Activated B cell treated with CpG ODN at 0.5 μM for 24 hours (primary cell): Measurements from ENCODE around the gene EGFR. TPM values are rescaled to one million over a fixed set of nuclear protein-coding genes. Genes with fewer than 3 reads are reported as not detected.

Experiments used
- ATAC-seq: fragments of 200-7000 bp; cut with Tn5 transposase; one replicate; pipeline ENCODE4 v1.10.0; 2021; ENCODE audit warnings: low read depth, mild to moderate bottlenecking, moderate library complexity
- CTCF ChIA-PET: fragments of 350-600 bp; sonication (Branson Sonifier 250); formaldehyde crosslinking; loops from one replicate; lab custom pipeline; 2021; ENCODE audit warnings: antibody characterized with exemption; lab: Charles Lee
- POLR2A ChIA-PET: fragments of 350-600 bp; sonication (Branson Sonifier 250); formaldehyde crosslinking; loops from one replicate; lab custom pipeline; 2021; ENCODE audit warnings: antibody characterized with exemption; lab: Charles Lee
- DNase-seq: peaks from one replicate; pipeline ENCODE4 v3.0.0; 2022
- H3K27ac Mint-ChIP-seq: one replicate; pipeline ENCODE4 v1.8.0; 2020; ENCODE audit warnings: mixed read lengths
- H3K27me3 Mint-ChIP-seq: one replicate; pipeline ENCODE4 v1.8.0; 2021; ENCODE audit warnings: mixed read lengths
- H3K36me3 Mint-ChIP-seq: one replicate; pipeline ENCODE4 v1.8.0; 2021; ENCODE audit warnings: low read depth, mixed read lengths
- H3K4me1 Mint-ChIP-seq: one replicate; pipeline ENCODE4 v1.8.0; 2021; ENCODE audit warnings: mixed read lengths
- H3K4me3 Mint-ChIP-seq: one replicate; pipeline ENCODE4 v1.8.0; 2020; ENCODE audit warnings: mild to moderate bottlenecking, mixed read lengths
- H3K9me3 Mint-ChIP-seq: one replicate; pipeline ENCODE4 v1.8.0; 2020; ENCODE audit warnings: mixed read lengths
- intact Hi-C: fragments of 100-400 bp; cut with micrococcal nuclease; formaldehyde crosslinking; loops from one replicate; pipeline ENCODE4 v1.15.1; 2024
- total RNA-seq: library from RNA; stranded (reverse); gene quantifications from 2 replicates; pipeline ENCODE4 v1.2.3, GENCODE V29; 2022
- TF ChIP-seq, protein P1 (sequence below): fragments of 200-600 bp; IDR thresholded peaks from one replicate; pipeline ENCODE4 v1.8.0; 2022; ENCODE audit warnings: antibody characterized with exemption, mild to moderate bottlenecking

The EGFR gene
- total RNA-seq, 1 donor from 2014 or later, result not detected

DNA sequence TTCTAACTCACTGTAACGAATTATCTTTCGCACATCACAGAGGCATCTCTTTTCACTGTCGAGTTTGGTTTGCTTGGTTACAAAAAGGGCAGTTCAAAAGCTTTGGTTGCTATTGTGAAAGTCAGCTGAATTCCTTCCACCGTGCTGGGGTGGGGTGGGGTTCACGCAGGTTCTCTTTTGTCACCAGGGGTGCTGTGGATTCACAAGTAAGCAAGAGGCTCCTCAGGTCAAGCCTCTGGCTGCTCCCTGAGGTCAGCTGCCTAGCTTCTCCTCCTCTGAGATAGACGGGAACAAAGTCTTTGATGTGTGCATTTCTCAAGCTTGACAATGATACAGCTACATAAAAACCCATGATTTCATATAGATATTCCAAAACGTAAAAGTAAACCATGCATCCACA lies 47.7 kb downstream of the EGFR start:
- TF ChIP-seq, protein P1, sequence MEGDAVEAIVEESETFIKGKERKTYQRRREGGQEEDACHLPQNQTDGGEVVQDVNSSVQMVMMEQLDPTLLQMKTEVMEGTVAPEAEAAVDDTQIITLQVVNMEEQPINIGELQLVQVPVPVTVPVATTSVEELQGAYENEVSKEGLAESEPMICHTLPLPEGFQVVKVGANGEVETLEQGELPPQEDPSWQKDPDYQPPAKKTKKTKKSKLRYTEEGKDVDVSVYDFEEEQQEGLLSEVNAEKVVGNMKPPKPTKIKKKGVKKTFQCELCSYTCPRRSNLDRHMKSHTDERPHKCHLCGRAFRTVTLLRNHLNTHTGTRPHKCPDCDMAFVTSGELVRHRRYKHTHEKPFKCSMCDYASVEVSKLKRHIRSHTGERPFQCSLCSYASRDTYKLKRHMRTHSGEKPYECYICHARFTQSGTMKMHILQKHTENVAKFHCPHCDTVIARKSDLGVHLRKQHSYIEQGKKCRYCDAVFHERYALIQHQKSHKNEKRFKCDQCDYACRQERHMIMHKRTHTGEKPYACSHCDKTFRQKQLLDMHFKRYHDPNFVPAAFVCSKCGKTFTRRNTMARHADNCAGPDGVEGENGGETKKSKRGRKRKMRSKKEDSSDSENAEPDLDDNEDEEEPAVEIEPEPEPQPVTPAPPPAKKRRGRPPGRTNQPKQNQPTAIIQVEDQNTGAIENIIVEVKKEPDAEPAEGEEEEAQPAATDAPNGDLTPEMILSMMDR, result no peak
- POLR2A ChIA-PET, result no interaction called here
- DNase-seq (no peak), ATAC-seq (no peak)
- Mint-ChIP-seq H3K4me1 (peaks cover 3% of the 10 kb centered on the region), H3K27me3 (peaks cover 14% of the 10 kb centered on the region), H3K9me3 (no peaks in the 10 kb centered on the region), H3K36me3 (no peaks in the 10 kb centered on the region), H3K27ac (no peak overlapping the region), H3K4me3 (no peak overlapping the region)
- intact Hi-C loops, result no loop called here
- CTCF ChIA-PET, result no interaction called here

DNA sequence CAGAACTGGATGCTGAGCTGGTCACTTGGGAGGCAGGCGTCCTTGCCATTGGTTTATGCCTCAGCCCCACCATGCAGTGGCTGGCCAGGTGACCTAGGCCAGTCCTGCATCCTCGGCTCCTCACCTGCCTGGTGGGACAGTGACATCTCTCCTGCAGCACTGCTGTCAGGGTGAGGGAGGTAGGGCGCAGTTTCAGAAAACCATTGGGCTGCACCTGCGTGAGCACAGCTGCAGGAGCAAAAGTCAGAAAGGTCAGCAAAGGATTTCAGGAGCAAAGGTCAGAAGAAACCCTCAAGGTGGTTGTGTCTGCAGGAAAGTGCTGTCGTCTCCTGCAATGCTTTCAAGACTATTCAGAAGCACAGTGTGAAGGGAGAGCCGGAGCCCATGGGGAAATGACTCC lies 48.1 kb downstream of the EGFR start:
- DNase-seq (no peak), ATAC-seq (no peak)
- no peaks in the 10 kb centered on the region for H3K9me3 Mint-ChIP-seq
- ChIA-PET POLR2A (no interaction called here), CTCF (no interaction called here)
- TF ChIP-seq, protein P1, result no peak
- intact Hi-C loops, result no loop called here
- H3K27me3 Mint-ChIP-seq, result peaks cover 14% of the 10 kb centered on the region
- no peaks in the 10 kb centered on the region for H3K36me3 Mint-ChIP-seq
- H3K27ac Mint-ChIP-seq, result no peak overlapping the region
- H3K4me1 Mint-ChIP-seq, result peaks cover 3% of the 10 kb centered on the region
- H3K4me3 Mint-ChIP-seq, result no peak overlapping the region

DNA sequence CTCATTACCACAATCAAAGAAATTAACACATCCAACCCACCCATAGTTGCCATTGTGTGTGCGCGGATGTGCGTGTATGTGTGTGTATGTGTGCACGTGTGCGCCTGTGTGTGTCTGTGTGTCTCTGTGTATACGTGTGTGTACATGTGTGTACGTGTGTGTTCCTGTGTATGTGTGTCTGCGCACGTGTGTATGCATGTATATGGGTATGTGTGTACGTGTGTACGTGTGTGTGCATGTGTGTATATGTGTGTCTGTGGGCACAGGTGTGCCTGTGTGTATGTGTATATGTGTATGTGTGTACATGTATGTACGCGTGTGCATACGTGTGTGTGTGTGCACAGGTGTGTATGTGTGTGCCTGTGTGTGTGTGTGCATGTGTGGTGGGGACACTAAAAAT lies 48.9 kb downstream of the EGFR start:
- Mint-ChIP-seq H3K4me1 (peaks cover 5% of the 10 kb centered on the region), H3K36me3 (no peaks in the 10 kb centered on the region), H3K9me3 (no peaks in the 10 kb centered on the region), H3K27me3 (peaks cover 12% of the 10 kb centered on the region), H3K4me3 (no peak overlapping the region), H3K27ac (no peak overlapping the region)
- ChIA-PET POLR2A (no interaction called here), CTCF (no interaction called here)
- ATAC-seq, result no peak
- intact Hi-C loops, result no loop called here
- no peak for DNase-seq
- TF ChIP-seq, protein P1, result no peak

GRCh38 chr7:55069271-55069792 lies 50.5 kb downstream of the EGFR start:
- peaks cover 4% of the 10 kb centered on the region for H3K9me3 Mint-ChIP-seq
- peaks cover 6% of the 10 kb centered on the region for H3K27me3 Mint-ChIP-seq
- H3K36me3 Mint-ChIP-seq, result no peaks in the 10 kb centered on the region
- no peak overlapping the region for H3K27ac Mint-ChIP-seq
- intact Hi-C loops, result no loop called here
- ATAC-seq (no peak), DNase-seq (no peak)
- peaks cover 21% of the 10 kb centered on the region for H3K4me1 Mint-ChIP-seq
- no peak overlapping the region for H3K4me3 Mint-ChIP-seq
- POLR2A ChIA-PET, result interaction anchor here (0.6 to 1.1 kb wide), 2 partner anchors 17 kb away, joined by 3 to 8 read pairs; no protein-coding TSS in a partner anchor
- CTCF ChIA-PET, result no interaction called here
- TF ChIP-seq, protein P1, result no peak

DNA sequence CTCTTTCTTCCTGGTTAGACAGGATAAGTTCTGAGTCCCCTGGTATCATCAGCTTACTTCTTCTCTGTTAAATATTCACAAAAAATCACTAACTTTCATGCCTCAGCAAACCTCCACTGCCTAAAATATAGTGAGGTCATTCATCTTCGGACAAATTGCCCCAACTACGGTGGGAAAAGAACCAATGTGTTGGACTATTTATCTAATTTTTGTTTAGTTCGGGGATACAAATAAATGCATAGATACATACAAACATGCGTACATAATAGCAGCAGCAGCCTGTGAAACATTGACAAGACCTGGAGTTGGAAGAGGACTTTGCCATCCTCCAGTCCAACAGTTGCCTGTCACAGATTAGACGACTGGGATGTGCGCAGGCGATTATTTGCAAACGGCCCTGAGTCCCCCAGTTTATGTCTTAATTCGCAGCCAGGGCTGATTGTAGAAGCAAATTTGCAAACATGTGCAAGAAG lies 51.5 kb downstream of the EGFR start:
- Mint-ChIP-seq H3K9me3 (peaks cover 4% of the 10 kb centered on the region), H3K36me3 (no peaks in the 10 kb centered on the region), H3K4me1 (peaks cover 26% of the 10 kb centered on the region), H3K27ac (no peak overlapping the region), H3K4me3 (no peak overlapping the region), H3K27me3 (peaks cover 5% of the 10 kb centered on the region)
- ChIA-PET CTCF (no interaction called here), POLR2A (interaction anchor here (0.8 kb wide), 1 partner anchor 16 kb away, joined by 3 read pairs; no protein-coding TSS in a partner anchor)
- TF ChIP-seq, protein P1, result no peak
- intact Hi-C loops, result loop anchor here (5.0 kb wide), 3 partner anchors 72 to 1037 kb away; partner anchors contain the start of genes CHCHD2 and LANCL2
- DNase-seq (no peak), ATAC-seq (no peak)
